ENCODE measurements around the gene SERPINB1.

DNA sequence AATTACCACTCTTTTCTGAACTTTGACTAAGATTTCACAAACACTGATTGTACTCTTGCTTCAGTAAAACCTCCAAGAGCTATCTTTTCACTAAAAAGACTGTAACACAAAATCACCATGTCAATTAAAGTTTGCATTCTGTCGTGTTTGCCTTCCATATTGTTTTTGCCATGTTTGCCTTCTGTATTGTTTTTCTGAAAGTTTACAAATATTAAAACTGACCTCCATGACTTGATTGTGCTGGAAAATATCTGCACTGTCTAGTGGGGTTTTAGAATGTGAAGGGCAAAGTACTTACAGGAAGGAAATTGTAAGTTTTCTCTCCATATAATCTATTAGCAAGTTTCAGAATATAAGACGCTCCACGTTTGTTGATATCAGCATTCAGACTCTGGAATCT lies 3.4 kb downstream of the SERPINB1 start:
- no peak for TF ChIP-seq SUZ12 (IDR thresholded peaks at IDR 0.05)
- no peak for TF ChIP-seq FOXM1 (IDR thresholded peaks at IDR 0.05; ENCODE audit: borderline replicate concordance)
- no peak for TF ChIP-seq L3MBTL2 (conservative IDR thresholded peaks at IDR 0.05)
- TF ChIP-seq CTBP1 (IDR thresholded peaks at IDR 0.05; ENCODE audit: borderline replicate concordance): no peak
- no peak for TF ChIP-seq BHLHE40 (IDR thresholded peaks at IDR 0.05; ENCODE audit: borderline replicate concordance)
- no peak for TF ChIP-seq ARNT (IDR thresholded peaks at IDR 0.05)
- TF ChIP-seq TARDBP (IDR thresholded peaks at IDR 0.05): no peak
- no peak for TF ChIP-seq FOXK2 (IDR thresholded peaks at IDR 0.05)
